ENCODE results near the gene TRA2B. TPM values are rescaled to one million over a fixed set of nuclear protein-coding genes. Genes with fewer than 3 reads are reported as not detected.

TRA2B gene
- total RNA-seq, 1 donor from 2014 or later: 228 TPM

GRCh38 chr3:185925353-185925752 is 12.5 kb downstream of the TRA2B start:
- TF ChIP-seq, protein P1, sequence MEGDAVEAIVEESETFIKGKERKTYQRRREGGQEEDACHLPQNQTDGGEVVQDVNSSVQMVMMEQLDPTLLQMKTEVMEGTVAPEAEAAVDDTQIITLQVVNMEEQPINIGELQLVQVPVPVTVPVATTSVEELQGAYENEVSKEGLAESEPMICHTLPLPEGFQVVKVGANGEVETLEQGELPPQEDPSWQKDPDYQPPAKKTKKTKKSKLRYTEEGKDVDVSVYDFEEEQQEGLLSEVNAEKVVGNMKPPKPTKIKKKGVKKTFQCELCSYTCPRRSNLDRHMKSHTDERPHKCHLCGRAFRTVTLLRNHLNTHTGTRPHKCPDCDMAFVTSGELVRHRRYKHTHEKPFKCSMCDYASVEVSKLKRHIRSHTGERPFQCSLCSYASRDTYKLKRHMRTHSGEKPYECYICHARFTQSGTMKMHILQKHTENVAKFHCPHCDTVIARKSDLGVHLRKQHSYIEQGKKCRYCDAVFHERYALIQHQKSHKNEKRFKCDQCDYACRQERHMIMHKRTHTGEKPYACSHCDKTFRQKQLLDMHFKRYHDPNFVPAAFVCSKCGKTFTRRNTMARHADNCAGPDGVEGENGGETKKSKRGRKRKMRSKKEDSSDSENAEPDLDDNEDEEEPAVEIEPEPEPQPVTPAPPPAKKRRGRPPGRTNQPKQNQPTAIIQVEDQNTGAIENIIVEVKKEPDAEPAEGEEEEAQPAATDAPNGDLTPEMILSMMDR (IDR thresholded peaks at IDR 0.05; ENCODE audit: unreplicated experiment): no peak
- Mint-ChIP-seq H3K9me3 (no peaks in the 10 kb centered on the region), H3K27me3 (ENCODE audit: low read depth) (no peaks in the 10 kb centered on the region), H3K27ac (peak overlapping the region; percentile 29), H3K36me3 (peaks cover 40% of the 10 kb centered on the region), H3K4me1 (peaks cover 55% of the 10 kb centered on the region), H3K4me3 (no peak overlapping the region)
- no peak for DNase-seq (ENCODE audit: low spot score in 2 of 2, unreplicated experiment in 2 of 2)

DNA sequence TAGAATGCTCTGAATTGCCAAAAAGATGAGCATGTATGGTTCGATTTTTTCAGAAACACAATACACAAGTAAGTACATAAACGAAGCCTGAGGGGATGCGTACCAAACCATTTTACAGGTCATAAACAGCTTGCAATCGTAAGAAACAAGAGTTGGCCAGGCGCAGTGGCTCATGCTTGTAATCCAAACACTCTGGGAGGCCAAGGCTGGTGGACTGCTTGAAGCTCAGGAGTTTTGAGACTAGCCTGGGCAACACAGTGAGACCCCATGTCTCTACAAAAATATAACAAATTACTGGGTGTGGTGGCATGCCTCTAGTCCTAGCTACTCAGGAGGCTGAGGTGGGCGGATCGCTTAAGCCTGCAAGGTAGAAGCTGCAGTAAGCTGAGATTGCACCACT is 13.4 kb downstream of the TRA2B start:
- H3K27ac Mint-ChIP-seq: no peak overlapping the region
- no peak overlapping the region for H3K4me3 Mint-ChIP-seq
- no peaks in the 10 kb centered on the region for H3K9me3 Mint-ChIP-seq
- H3K4me1 Mint-ChIP-seq: peaks cover 45% of the 10 kb centered on the region
- H3K36me3 Mint-ChIP-seq: peaks cover 44% of the 10 kb centered on the region
- TF ChIP-seq, protein P1 (IDR thresholded peaks at IDR 0.05; ENCODE audit: unreplicated experiment): no peak
- DNase-seq (ENCODE audit: low spot score in 2 of 2, unreplicated experiment in 2 of 2): no peak
- no peaks in the 10 kb centered on the region for H3K27me3 Mint-ChIP-seq (ENCODE audit: low read depth)

DNA sequence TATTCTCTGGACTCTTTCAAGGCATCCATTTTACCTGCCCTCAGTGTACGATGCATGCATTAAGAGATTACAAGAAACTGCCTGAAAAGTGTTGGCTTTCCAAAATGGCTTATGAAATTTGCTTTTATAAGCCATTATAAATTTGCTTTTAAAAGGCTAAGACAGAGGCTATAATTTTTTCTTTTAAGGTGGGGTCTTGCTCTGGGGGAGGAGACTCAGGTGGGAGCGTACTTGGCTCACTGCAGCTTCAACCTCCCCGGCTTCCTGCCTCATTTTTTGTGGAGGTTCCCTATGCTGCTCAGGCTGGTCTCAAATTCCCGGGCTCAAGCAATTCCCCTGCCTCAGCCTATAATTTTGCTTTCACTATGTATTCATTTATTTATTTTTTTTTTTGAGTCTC is 17.6 kb downstream of the TRA2B start:
- H3K27me3 Mint-ChIP-seq (ENCODE audit: low read depth): no peaks in the 10 kb centered on the region
- DNase-seq (ENCODE audit: low spot score in 2 of 2, unreplicated experiment in 2 of 2): no peak
- TF ChIP-seq, protein P1 (IDR thresholded peaks at IDR 0.05; ENCODE audit: unreplicated experiment): no peak

DNA sequence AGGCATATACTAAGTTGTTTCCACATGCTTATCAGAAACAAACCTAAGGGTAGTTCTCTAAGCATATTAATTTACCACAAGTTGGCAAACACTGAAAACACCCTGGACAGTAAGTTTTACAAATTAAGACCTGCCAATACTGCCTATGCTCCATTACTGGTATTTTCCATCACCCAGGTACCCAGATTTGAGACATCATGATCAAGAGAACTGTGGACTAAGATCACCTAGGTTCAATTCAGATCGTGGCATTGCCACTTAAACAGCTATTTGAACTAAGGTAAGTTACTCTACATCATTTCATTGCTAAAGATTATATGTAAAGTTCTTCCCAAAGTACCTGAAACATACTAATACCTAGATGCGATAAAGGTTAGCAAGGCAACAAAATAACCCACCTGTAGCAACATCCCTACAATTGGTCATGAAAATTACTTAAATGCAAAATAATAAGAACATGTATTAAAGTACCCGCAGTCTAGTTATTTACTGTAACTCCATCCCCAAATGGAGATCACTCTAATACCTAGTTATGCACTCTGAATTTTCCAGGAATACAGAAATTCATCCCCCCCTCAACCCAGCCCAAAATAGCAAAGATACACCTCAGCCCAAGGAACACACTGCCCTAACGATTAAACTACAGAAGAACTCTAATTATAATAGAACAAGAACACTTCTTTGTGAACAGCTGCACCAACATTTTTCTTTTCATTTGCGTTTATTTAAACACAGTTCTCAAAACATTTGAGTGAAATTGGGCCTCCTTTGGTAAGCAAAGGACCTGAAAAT is 21.6 kb downstream of the TRA2B start:
- TF ChIP-seq, protein P1 (IDR thresholded peaks at IDR 0.05; ENCODE audit: unreplicated experiment): no peak
- no peak for DNase-seq (ENCODE audit: low spot score in 2 of 2, unreplicated experiment in 2 of 2)
- H3K9me3 Mint-ChIP-seq: no peaks in the 10 kb centered on the region
- no peaks in the 10 kb centered on the region for H3K27me3 Mint-ChIP-seq (ENCODE audit: low read depth)
- H3K4me1 Mint-ChIP-seq: no peaks in the 10 kb centered on the region
- peaks cover 37% of the 10 kb centered on the region for H3K36me3 Mint-ChIP-seq
- H3K27ac Mint-ChIP-seq: peak overlapping the region; percentile 3
- no peak overlapping the region for H3K4me3 Mint-ChIP-seq

More for the DNA sequence above, 17.6 kb downstream of the TRA2B start:
- H3K4me3 Mint-ChIP-seq: no peak overlapping the region
- H3K9me3 Mint-ChIP-seq: no peaks in the 10 kb centered on the region
- peak overlapping the region; percentile 9 for H3K27ac Mint-ChIP-seq
- peaks cover 54% of the 10 kb centered on the region for H3K36me3 Mint-ChIP-seq
- H3K4me1 Mint-ChIP-seq: peaks cover 6% of the 10 kb centered on the region

- TF ChIP-seq, protein P1 (IDR thresholded peaks at IDR 0.05; ENCODE audit: unreplicated experiment): no peak
- H3K9me3 Mint-ChIP-seq: no peaks in the 10 kb centered on the region
- no peak overlapping the region for H3K4me3 Mint-ChIP-seq
- peak overlapping the region; percentile 52 for H3K27ac Mint-ChIP-seq
- H3K4me1 Mint-ChIP-seq: no peaks in the 10 kb centered on the region
- DNase-seq (ENCODE audit: low spot score in 2 of 2, unreplicated experiment in 2 of 2): no peak
- peaks cover 34% of the 10 kb centered on the region for H3K36me3 Mint-ChIP-seq
- H3K27me3 Mint-ChIP-seq (ENCODE audit: low read depth): no peaks in the 10 kb centered on the region
Observed at GRCh38 chr3:185915642-185916041, 22.2 kb downstream of the TRA2B start.
